ENCODE results near the gene FBXW7.

DNA sequence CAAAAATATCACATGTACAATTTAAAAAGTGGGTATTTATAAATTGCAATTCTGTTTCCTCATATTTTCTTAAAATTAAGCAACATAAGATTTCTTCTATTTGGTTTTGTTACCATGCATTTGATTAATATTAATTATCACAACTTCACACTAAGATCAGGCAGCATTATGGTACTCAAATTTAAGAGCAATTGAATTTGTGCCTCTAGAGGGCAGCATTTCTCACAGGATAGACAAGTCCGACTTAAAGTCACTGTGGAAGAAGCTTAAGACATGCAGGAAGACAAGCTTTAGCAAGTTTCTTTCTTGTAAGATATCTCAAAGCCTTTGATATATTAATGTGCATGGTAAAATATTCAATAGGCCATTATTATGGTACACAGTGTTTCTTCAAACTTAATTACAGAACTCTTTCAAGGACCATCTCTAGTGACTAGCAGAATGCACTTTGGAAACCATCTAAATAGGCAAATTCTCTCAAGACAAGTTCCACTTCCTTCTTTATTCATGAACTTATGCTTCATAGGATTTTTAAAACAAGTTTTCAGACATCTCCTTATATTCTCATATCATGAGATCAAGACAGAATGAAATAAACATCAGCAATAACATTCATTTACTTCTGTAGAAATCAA, 35.0 kb downstream of the FBXW7 start:
- TF ChIP-seq, protein P1, sequence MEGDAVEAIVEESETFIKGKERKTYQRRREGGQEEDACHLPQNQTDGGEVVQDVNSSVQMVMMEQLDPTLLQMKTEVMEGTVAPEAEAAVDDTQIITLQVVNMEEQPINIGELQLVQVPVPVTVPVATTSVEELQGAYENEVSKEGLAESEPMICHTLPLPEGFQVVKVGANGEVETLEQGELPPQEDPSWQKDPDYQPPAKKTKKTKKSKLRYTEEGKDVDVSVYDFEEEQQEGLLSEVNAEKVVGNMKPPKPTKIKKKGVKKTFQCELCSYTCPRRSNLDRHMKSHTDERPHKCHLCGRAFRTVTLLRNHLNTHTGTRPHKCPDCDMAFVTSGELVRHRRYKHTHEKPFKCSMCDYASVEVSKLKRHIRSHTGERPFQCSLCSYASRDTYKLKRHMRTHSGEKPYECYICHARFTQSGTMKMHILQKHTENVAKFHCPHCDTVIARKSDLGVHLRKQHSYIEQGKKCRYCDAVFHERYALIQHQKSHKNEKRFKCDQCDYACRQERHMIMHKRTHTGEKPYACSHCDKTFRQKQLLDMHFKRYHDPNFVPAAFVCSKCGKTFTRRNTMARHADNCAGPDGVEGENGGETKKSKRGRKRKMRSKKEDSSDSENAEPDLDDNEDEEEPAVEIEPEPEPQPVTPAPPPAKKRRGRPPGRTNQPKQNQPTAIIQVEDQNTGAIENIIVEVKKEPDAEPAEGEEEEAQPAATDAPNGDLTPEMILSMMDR (IDR thresholded peaks at IDR 0.05): peak; percentile 68
- TF ChIP-seq POLR2A (IDR thresholded peaks at IDR 0.05; ENCODE audit: low read length) (no peak), RCOR1 (IDR thresholded peaks at IDR 0.05; ENCODE audit: low read depth, low read length) (no peak), BHLHE40 (IDR thresholded peaks at IDR 0.05; ENCODE audit: low read depth, low read length) (no peak), MAZ (IDR thresholded peaks at IDR 0.05; ENCODE audit: borderline replicate concordance, low read depth, low read length) (no peak), JUN (IDR thresholded peaks at IDR 0.05) (no peak)
- TF ChIP-seq, protein P2, sequence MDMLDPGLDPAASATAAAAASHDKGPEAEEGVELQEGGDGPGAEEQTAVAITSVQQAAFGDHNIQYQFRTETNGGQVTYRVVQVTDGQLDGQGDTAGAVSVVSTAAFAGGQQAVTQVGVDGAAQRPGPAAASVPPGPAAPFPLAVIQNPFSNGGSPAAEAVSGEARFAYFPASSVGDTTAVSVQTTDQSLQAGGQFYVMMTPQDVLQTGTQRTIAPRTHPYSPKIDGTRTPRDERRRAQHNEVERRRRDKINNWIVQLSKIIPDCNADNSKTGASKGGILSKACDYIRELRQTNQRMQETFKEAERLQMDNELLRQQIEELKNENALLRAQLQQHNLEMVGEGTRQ (IDR thresholded peaks at IDR 0.05): no peak
- TF ChIP-seq, protein P3, sequence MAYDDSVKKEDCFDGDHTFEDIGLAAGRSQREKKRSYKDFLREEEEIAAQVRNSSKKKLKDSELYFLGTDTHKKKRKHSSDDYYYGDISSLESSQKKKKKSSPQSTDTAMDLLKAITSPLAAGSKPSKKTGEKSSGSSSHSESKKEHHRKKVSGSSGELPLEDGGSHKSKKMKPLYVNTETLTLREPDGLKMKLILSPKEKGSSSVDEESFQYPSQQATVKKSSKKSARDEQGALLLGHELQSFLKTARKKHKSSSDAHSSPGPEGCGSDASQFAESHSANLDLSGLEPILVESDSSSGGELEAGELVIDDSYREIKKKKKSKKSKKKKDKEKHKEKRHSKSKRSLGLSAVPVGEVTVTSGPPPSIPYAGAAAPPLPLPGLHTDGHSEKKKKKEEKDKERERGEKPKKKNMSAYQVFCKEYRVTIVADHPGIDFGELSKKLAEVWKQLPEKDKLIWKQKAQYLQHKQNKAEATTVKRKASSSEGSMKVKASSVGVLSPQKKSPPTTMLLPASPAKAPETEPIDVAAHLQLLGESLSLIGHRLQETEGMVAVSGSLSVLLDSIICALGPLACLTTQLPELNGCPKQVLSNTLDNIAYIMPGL (CRISPR knock-in tag; IDR thresholded peaks at IDR 0.05; ENCODE audit: borderline replicate concordance): no peak

Data from A549 (cell line).